Memory B cell (primary cell): ENCODE data around the gene SLC9A9.
A peak's percentile ranks its signal among the peaks of the same experiment; 100 is the strongest.

Experiments
- ATAC-seq: fragments of 150-1000 bp; cut with Tn5 transposase; 2 replicates; pipeline ENCODE4 v1.10.0; 2021; ENCODE audit warnings: low read depth, mild to moderate bottlenecking, moderate library complexity
- DNase-seq, 2 donors: peaks; one replicate each; pipeline ENCODE4 v3.0.0; 2022; ENCODE audit warnings: low spot score in 2 of 2
- H3K27ac Mint-ChIP-seq: one replicate; pipeline ENCODE4 v1.8.0; 2022; ENCODE audit warnings: mild to moderate bottlenecking, moderate library complexity, mixed read lengths
- H3K27me3 Mint-ChIP-seq: one replicate; pipeline ENCODE4 v1.8.0; 2022; ENCODE audit warnings: mixed read lengths
- H3K36me3 Mint-ChIP-seq: one replicate; pipeline ENCODE4 v1.8.0; 2022; ENCODE audit warnings: mild to moderate bottlenecking, mixed read lengths
- H3K4me1 Mint-ChIP-seq: one replicate; pipeline ENCODE4 v1.8.0; 2022; ENCODE audit warnings: mixed read lengths
- H3K4me3 Mint-ChIP-seq: one replicate; pipeline ENCODE4 v1.8.0; 2022; ENCODE audit warnings: mild to moderate bottlenecking, moderate library complexity, mixed read lengths
- H3K9me3 Mint-ChIP-seq: one replicate; pipeline ENCODE4 v1.8.0; 2022; ENCODE audit warnings: mixed read lengths

The SLC9A9 gene

GRCh38 chr3:143784446-143784845 is 63.8 kb downstream of the SLC9A9 start:
- no peak overlapping the region for H3K27ac Mint-ChIP-seq
- DNase-seq (no peak), ATAC-seq (no peak)
- peaks cover 14% of the 10 kb centered on the region for H3K4me1 Mint-ChIP-seq
- peaks cover 8% of the 10 kb centered on the region for H3K36me3 Mint-ChIP-seq
- H3K27me3 Mint-ChIP-seq, result no peaks in the 10 kb centered on the region
- H3K9me3 Mint-ChIP-seq, result peaks cover 2% of the 10 kb centered on the region
- H3K4me3 Mint-ChIP-seq, result no peak overlapping the region

- DNase-seq (no peak), ATAC-seq (no peak)
- H3K27ac Mint-ChIP-seq, result no peak overlapping the region
- peaks cover 2% of the 10 kb centered on the region for H3K9me3 Mint-ChIP-seq
- no peak overlapping the region for H3K4me3 Mint-ChIP-seq
- no peaks in the 10 kb centered on the region for H3K27me3 Mint-ChIP-seq
- H3K4me1 Mint-ChIP-seq, result peaks cover 14% of the 10 kb centered on the region
- H3K36me3 Mint-ChIP-seq, result peaks cover 8% of the 10 kb centered on the region
Observed at GRCh38 chr3:143783851-143784370, 64.4 kb downstream of the SLC9A9 start.

DNA sequence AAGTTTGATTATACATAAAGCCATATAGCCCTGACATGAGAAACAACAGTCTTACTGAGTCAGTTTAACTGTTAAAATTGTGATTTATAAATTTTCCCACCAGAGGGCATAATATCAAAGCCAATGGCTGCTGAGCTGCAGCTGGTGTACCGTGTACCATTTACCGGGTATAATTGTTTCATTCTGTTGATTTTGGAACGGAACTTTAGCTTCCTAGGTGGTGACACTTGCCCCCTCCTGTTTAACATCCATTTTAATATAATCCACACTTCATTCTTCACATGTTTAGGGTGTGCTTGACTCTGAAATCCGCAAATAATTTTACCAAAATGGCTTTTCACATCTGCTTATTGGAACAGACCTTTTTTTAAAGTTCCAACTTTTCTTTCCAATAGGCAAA is 72.8 kb downstream of the SLC9A9 start:
- H3K27ac Mint-ChIP-seq, result no peak overlapping the region
- H3K4me3 Mint-ChIP-seq, result no peak overlapping the region
- ATAC-seq (peak; percentile 71), DNase-seq (peak in 1 of 2 donors; percentile 6)
- H3K27me3 Mint-ChIP-seq, result no peaks in the 10 kb centered on the region
- peaks cover 5% of the 10 kb centered on the region for H3K36me3 Mint-ChIP-seq
- no peaks in the 10 kb centered on the region for H3K9me3 Mint-ChIP-seq
- no peaks in the 10 kb centered on the region for H3K4me1 Mint-ChIP-seq

GRCh38 chr3:143771939-143772338 is 76.3 kb downstream of the SLC9A9 start:
- no peak for DNase-seq
- no peak overlapping the region for H3K27ac Mint-ChIP-seq
- H3K36me3 Mint-ChIP-seq, result no peaks in the 10 kb centered on the region
- no peaks in the 10 kb centered on the region for H3K27me3 Mint-ChIP-seq
- H3K9me3 Mint-ChIP-seq, result no peaks in the 10 kb centered on the region
- no peak overlapping the region for H3K4me3 Mint-ChIP-seq
- ATAC-seq, result no peak
- H3K4me1 Mint-ChIP-seq, result peaks cover 3% of the 10 kb centered on the region

- H3K4me1 Mint-ChIP-seq, result peaks cover 3% of the 10 kb centered on the region
- no peaks in the 10 kb centered on the region for H3K27me3 Mint-ChIP-seq
- H3K9me3 Mint-ChIP-seq, result no peaks in the 10 kb centered on the region
- no peak overlapping the region for H3K4me3 Mint-ChIP-seq
- ATAC-seq, result no peak
- no peak for DNase-seq
- no peak overlapping the region for H3K27ac Mint-ChIP-seq
- H3K36me3 Mint-ChIP-seq, result no peaks in the 10 kb centered on the region
Observed at GRCh38 chr3:143771258-143771657, 77.0 kb downstream of the SLC9A9 start.

- peaks cover 3% of the 10 kb centered on the region for H3K4me1 Mint-ChIP-seq
- no peaks in the 10 kb centered on the region for H3K36me3 Mint-ChIP-seq
- H3K9me3 Mint-ChIP-seq, result no peaks in the 10 kb centered on the region
- no peaks in the 10 kb centered on the region for H3K27me3 Mint-ChIP-seq
- H3K27ac Mint-ChIP-seq, result no peak overlapping the region
- ATAC-seq (no peak), DNase-seq (no peak)
- no peak overlapping the region for H3K4me3 Mint-ChIP-seq
Observed at GRCh38 chr3:143770391-143770790, 77.9 kb downstream of the SLC9A9 start.

DNA sequence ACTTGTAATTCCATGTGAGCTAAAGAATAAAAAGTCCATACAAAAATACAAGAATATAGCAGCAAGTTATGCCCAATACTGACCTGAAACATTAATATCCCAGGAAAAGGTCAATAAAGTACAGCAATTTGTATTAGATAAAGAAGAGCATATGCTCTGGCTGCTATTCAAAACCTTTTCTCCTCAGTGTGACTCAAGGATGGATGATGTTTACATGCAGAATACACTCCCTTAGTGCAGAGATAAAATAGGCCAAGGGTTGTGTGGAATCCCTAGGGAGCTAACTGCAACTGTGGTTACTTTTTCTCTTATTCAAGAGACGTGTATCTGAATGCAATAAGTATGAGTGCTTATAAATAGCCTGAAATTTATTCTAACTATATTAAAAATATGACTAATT is 78.7 kb downstream of the SLC9A9 start:
- Mint-ChIP-seq H3K36me3 (peaks cover 4% of the 10 kb centered on the region), H3K9me3 (no peaks in the 10 kb centered on the region), H3K27me3 (no peaks in the 10 kb centered on the region), H3K4me3 (no peak overlapping the region), H3K27ac (no peak overlapping the region), H3K4me1 (peaks cover 5% of the 10 kb centered on the region)
- ATAC-seq (no peak), DNase-seq (no peak)

DNA sequence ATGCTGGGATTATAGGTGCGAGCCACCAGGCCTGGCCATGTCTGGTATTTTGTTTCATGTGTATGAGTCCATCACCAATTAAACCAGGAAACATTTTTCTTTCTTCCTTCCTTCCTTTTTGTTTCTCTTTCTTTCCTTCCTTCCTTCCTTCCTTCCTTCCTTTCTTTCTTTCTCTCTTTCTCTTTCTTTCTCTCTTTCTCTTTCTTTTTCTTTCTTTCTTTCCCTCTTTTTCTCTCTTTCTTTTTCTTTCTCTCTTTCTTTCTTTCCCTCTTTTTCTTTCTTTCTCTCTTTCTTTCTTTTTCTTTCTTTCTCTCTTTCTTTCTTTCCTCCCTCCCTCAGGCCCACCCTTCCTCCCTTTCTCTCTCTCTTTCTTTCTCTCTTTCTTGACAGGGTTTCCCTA is 83.4 kb downstream of the SLC9A9 start:
- Mint-ChIP-seq H3K4me3 (no peak overlapping the region), H3K4me1 (peaks cover 5% of the 10 kb centered on the region)

GRCh38 chr3:143763564-143764162 is 84.6 kb downstream of the SLC9A9 start:
- ATAC-seq (no peak), DNase-seq (no peak)
- no peak overlapping the region for H3K27ac Mint-ChIP-seq
- no peaks in the 10 kb centered on the region for H3K9me3 Mint-ChIP-seq
- H3K4me1 Mint-ChIP-seq, result peaks cover 5% of the 10 kb centered on the region
- no peaks in the 10 kb centered on the region for H3K27me3 Mint-ChIP-seq
- no peak overlapping the region for H3K4me3 Mint-ChIP-seq
- H3K36me3 Mint-ChIP-seq, result peaks cover 6% of the 10 kb centered on the region

More for the DNA sequence above, 83.4 kb downstream of the SLC9A9 start:
- ATAC-seq, result no peak
- Mint-ChIP-seq H3K36me3 (peaks cover 6% of the 10 kb centered on the region), H3K27ac (no peak overlapping the region), H3K9me3 (no peaks in the 10 kb centered on the region), H3K27me3 (no peaks in the 10 kb centered on the region)
- DNase-seq, result no peak

GRCh38 chr3:143757691-143758090 is 90.6 kb downstream of the SLC9A9 start:
- Mint-ChIP-seq H3K4me1 (peaks cover 2% of the 10 kb centered on the region), H3K27ac (no peak overlapping the region), H3K27me3 (no peaks in the 10 kb centered on the region), H3K36me3 (peaks cover 2% of the 10 kb centered on the region), H3K9me3 (no peaks in the 10 kb centered on the region), H3K4me3 (no peak overlapping the region)
- DNase-seq, result no peak
- no peak for ATAC-seq

- DNase-seq (no peak), ATAC-seq (no peak)
- H3K27ac Mint-ChIP-seq, result no peak overlapping the region
- no peaks in the 10 kb centered on the region for H3K27me3 Mint-ChIP-seq
- H3K4me3 Mint-ChIP-seq, result no peak overlapping the region
- H3K4me1 Mint-ChIP-seq, result peaks cover 11% of the 10 kb centered on the region
- H3K9me3 Mint-ChIP-seq, result no peaks in the 10 kb centered on the region
- H3K36me3 Mint-ChIP-seq, result peaks cover 2% of the 10 kb centered on the region
Observed at GRCh38 chr3:143755978-143756377, 92.3 kb downstream of the SLC9A9 start.

DNA sequence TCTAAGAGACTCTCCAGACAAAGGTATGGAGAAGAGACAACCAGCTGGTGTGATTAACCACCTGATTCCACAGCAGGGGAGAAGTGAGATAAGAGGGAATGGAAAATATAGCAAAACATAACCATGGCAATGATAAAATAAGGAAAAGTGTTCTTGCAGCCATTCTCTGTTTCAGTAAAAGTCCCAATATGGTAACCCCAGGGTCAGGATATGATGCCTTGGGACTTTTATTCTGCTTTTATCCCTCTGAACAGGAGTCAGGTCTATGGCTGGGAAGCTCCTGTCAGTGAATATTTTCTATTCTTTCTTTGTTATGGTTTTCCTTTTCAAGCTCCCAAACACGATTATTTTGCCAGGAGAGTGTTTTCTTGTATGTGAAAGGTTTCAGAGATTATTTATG is 94.2 kb downstream of the SLC9A9 start:
- H3K4me1 Mint-ChIP-seq, result peaks cover 11% of the 10 kb centered on the region
- ATAC-seq (no peak), DNase-seq (no peak)
- H3K4me3 Mint-ChIP-seq, result no peak overlapping the region
- H3K27me3 Mint-ChIP-seq, result no peaks in the 10 kb centered on the region
- H3K36me3 Mint-ChIP-seq, result no peaks in the 10 kb centered on the region
- H3K27ac Mint-ChIP-seq, result no peak overlapping the region
- H3K9me3 Mint-ChIP-seq, result no peaks in the 10 kb centered on the region

GRCh38 chr3:143753456-143753855 is 94.8 kb downstream of the SLC9A9 start:
- ATAC-seq, result no peak
- Mint-ChIP-seq H3K9me3 (no peaks in the 10 kb centered on the region), H3K4me3 (no peak overlapping the region), H3K4me1 (peaks cover 11% of the 10 kb centered on the region), H3K27ac (peak overlapping the region; percentile 24), H3K27me3 (no peaks in the 10 kb centered on the region), H3K36me3 (no peaks in the 10 kb centered on the region)
- DNase-seq, result no peak

- Mint-ChIP-seq H3K27ac (peak overlapping the region; percentile 24), H3K4me1 (peaks cover 9% of the 10 kb centered on the region), H3K36me3 (no peaks in the 10 kb centered on the region), H3K27me3 (no peaks in the 10 kb centered on the region), H3K9me3 (no peaks in the 10 kb centered on the region), H3K4me3 (no peak overlapping the region)
- DNase-seq (no peak), ATAC-seq (no peak)
Observed at GRCh38 chr3:143753006-143753405, 95.3 kb downstream of the SLC9A9 start.

DNA sequence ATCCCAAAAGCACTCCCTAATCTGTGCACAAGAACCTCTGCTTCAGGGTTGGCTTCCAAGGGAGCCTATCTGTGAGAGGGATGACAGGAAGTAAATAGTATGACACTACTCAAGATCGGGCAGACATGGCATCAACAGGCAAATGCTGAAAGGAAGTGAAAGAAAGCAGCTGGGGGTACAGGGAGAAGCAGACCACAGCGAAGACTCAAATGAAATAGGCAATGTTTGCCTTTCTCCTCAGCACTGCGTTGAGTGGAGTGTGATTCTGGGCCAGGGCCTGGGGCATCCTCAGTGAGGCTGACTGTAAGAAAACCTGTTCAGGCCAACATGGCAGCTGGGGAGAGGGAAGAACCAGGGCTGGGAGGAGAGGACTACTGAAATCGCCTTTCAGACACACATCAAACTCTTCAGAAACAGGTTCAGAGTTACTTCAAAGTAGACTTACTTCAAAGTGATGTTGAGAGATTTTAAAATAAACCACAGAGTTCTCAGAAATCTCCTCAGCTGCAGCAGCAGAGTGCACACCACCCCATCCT is 96.6 kb downstream of the SLC9A9 start:
- Mint-ChIP-seq H3K9me3 (no peaks in the 10 kb centered on the region), H3K27ac (peak overlapping the region; percentile 46), H3K36me3 (no peaks in the 10 kb centered on the region), H3K27me3 (no peaks in the 10 kb centered on the region), H3K4me1 (peaks cover 9% of the 10 kb centered on the region), H3K4me3 (peak overlapping the region; percentile 21)
- DNase-seq (peak; percentile 4 to 12), ATAC-seq (peak; percentile 95)
